Transverse colon (tissue), 4 donors: ENCODE results near the gene KXD1.

ENCODE experiments used
- CTCF ChIP-seq, 5 experiments: fragments of 200-600 bp in 3 of 5; fragments of 450-650 bp in 2 of 5; sonication (generic) in 3 of 5; IDR thresholded peaks; 1 replicate in 2 of 5; 2 replicates in 3 of 5; pipeline ENCODE4 v1.5.1; 2016 to 2017; ENCODE audit warnings: antibody characterized with exemption in 5 of 5, inconsistent platforms in 3 of 5, mild to moderate bottlenecking in 2 of 5, moderate library complexity in 1 of 5
- EP300 ChIP-seq: sonication (generic); formaldehyde crosslinking; IDR thresholded peaks from one replicate; pipeline ENCODE4 v1.6.1; 2017; ENCODE audit warnings: antibody characterized with exemption, low read depth
- POLR2A ChIP-seq: fragments of 450-650 bp; IDR thresholded peaks from one replicate; pipeline ENCODE4 v1.6.1; 2016; ENCODE audit warnings: antibody characterized with exemption, mild to moderate bottlenecking, moderate library complexity
- POLR2AphosphoS5 ChIP-seq, 3 donors: sonication (generic); formaldehyde crosslinking; IDR thresholded peaks; one replicate each; pipeline ENCODE4 v1.6.1; 2016; ENCODE audit warnings: antibody characterized with exemption in 3 of 3

- TF ChIP-seq CTCF (IDR thresholded peaks at IDR 0.05) (no peak), POLR2A (no peak), POLR2AphosphoS5 (IDR thresholded peaks at IDR 0.05) (no peak), EP300 (no peak)
Observed at GRCh38 chr19:18595475-18595874, 37.8 kb downstream of the KXD1 start.
